Stimulated activated CD8-positive, alpha-beta memory T cell treated with anti-CD3 and anti-CD28 coated beads, Interleukin-15, amount 100 ng/mL, for 4 hours (primary cell): Measurements from ENCODE around the gene STK32B.
"Not testable (repeated sequence)": the region's sequence is repeated elsewhere in the genome, so short reads cannot be mapped to it uniquely, and the experiment has no call there.

Experiments
- DNase-seq, 2 donors: peaks; one replicate each; pipeline ENCODE4 v3.0.0-alpha.2; 2020; ENCODE audit warnings: low read depth in 2 of 2

Gene STK32B

DNA sequence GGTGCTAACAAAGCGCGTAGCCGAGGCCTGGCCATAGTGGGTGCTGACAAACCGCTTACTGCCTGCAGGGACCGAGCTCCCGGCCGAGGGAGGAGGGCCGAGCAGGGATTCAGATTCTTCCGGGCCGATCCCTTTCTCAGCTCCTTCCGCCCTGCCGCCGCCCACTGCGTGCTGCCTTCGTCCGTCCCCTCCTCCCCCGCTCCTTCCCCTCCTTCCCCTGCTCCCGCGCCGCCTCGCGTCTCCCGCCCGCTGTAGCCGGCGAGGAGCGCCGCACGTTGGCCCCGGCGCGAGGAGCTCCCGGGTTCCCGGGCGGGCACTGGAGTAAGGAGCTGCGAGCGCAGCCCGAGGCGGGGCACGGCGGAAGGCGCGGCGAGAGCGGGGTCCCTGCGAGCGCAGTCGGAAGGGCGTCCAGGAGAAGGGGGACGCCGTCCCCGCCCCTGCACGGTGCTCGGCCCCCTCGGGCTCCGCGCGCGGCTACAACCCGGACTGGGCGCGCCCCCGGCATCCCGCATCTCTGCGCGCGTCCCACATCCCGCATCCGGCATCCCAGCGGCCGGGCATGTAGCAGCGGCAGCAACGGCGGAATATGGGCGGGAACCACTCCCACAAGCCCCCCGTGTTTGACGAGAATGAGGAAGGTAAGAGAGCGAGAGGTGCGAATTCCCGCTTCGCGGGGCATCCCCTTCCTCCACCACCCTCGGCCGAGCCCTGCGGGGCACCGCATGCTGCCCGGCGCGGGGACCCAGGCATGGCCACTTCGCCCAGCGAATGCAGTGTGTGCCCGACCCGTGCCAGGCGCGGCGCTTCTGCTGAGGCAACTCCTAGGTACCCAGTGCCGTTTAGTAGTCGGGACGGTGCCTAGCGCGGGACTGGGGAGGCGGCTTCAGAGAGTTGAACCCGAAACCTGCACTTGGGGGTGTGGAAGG lies at the start of gene STK32B:
STK32B (plus strand) TSS at position 203 of the 926 bp plus-strand sequence.
- DNase-seq: no peak

GRCh38 chr4:5001641-5002040 lies 49.6 kb upstream of the STK32B start:
- not testable (repeated sequence) for DNase-seq

- no peak for DNase-seq
These were observed 47.9 kb upstream of the STK32B start for GRCh38 chr4:5003372-5003857.

DNA sequence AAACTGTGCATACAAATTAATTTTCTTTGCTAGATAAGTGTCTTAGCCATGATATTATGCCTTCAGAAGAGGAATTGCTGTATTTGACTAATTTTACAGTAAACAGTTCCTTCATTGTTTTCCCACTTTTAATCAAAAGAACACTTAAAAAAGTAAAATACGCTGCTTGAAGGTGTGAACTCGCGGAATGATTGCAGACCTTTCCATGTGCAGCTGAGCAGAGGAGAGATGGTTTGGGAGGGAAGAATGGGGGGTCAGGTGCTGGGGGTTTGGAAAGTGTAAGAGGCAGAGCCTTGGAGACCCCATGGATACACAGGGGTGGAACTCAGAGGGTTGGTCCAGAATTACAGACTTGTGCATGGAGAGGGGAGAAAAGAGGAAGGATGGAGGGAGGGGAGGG lies 47.4 kb upstream of the STK32B start:
- no peak for DNase-seq

DNA sequence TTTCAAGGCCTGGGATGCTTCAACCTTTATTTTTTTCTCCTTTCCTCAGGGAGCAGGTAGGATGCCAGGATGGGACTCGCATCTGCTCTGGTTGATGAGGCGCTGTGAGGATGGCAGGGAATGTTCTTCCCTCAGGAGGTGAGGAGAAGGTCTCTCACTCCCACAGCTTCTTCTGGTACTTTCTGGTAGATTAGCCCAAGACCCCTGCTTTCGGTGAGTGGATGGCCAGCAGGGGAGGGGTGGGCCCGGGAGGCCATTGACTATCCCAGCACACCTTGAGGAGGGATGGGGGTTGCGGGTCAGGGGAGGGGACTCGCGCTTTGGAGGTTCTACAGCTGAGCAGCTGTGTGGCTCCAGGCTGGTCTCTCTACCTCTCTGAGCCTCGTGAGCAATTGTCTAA lies 46.8 kb upstream of the STK32B start:
- DNase-seq: no peak

DNA sequence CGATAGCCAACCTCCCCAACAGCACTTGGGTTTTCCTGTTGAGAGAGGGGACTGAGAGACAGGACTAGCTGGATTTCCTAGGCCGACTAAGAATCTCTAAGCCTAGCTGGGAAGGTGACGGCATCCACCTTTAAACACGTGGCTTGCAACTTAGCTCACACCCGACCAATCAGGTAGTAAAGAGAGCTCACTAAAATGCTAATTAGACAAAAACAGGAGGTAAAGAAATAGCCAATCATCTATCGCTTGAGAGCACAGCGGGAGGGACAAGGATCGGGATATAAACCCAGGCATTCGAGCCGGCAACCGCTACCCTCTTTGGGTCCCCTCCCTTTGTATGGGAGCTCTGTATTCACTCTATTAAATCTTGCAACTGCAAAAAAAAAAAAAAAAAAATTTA lies 44.3 kb upstream of the STK32B start:
- DNase-seq: not testable (repeated sequence)

DNA sequence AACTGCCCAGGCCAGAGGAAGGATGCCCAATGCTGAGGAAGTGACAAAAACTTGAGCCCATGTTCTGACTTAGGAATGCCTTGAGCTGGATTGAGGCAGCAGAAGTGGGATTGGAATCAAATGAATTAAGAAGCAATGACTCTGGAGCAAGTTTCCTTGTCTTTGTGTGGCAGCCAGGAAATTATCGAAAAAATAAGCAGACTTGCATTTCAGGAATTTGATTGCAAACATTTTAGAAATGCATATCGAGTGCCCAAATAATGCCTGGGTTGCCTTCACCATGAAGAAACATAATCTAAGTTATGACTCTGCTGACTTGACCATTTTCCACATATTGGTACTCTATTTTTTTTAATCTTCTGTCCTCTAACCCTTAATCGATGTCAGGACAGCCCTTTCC lies 41.5 kb upstream of the STK32B start:
- DNase-seq: no peak

DNA sequence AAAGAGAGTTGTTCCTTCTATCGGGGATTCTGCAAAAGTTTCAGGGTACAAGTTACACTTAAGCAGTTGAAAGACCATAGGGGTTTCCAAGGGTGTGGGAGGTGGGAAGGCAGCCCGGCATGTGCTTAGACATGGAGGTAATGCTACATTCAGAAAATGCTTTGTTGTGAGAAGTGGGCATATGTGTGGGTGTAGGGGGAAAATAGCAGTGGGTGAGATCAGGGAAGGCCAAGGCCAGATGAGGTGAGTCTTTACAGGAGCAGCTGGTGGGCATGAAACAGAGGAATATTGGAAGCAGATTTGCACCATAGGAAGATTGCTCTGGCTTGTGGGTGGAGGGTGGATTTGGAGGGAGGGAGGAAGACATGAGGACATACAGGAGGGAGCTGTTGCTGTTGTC lies 40.3 kb upstream of the STK32B start:
- no peak for DNase-seq

DNA sequence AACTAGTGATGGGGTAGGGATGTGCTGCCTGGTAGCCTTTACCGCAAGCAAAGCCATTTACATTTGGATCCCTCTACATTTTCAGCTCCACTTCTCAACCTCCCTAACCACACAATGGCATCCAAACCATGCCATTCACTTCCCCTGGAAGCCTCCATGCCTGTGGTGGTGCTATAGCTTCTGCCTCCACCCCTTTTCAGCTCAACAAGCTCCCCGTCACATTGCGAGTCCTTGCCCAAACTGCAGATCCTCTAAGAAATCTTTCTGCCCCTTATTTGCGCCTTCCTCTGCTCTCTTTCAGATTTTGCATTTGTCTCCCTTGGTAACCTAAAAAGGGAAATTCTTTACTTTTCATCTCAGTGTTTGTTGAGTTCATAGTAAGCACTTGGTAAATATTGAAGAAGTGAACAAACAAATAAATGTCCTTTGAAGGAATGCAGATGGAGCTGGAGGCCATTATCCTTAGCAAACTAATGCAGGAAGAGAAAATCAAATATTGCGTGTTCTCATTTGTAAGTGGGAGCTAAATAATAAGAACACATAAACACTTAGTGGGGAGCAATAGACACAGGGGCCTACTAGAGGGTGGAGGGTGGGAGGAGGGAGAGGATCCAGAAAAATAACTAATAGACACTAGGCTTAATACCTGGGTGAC lies 38.9 kb upstream of the STK32B start:
- DNase-seq: no peak

DNA sequence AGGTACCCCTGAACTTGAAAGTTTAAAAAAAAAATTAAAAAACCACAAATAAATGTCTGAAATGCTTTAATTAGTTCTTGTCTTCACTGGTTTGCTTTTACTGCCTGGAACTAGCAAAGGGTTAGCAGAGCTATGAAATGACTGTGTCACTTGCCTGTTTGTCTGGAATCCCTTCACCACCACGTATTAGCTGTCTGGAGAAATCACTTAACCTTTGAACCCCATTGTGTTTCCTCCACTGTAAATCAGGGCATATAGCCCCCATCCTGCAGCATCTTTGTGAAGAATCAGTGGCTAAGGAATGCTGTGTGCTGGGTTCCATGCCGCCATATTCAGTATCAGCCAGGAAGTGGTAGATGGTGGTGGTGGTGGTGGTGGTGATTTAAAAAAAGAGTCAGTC lies 38.3 kb upstream of the STK32B start:
- DNase-seq: no peak

DNA sequence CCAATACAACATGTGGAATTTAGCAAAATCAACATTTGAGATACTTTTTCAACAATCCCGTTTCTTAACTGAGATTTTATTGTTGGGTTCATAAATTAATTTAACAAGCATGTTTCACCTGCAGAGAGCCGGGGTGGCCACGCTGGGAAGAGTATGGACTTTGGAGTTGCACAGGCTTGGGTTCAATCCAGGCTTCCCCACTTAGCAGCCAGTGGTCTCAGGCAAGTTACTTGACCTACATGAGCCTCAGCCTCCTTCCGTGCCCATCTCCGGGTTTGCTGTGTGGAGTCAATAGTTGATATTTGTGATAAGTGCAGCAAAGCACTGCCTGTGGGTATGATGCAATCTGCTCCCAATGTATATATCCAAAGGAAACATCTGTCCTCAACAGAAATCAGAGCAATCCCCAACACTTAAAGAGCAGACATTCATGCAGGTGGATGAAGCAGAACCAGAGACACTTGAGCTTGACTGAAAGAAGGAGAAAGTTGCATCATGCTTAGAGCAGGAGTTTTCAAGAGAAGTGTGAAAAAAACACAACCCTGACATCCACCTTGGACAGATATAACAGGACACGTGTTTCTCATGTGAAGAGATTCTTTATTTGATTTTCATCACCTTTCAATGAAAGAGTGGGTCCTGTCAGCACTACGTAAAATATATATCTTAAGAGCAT lies 37.1 kb upstream of the STK32B start:
- DNase-seq: no peak

- no peak for DNase-seq
These were observed 33.2 kb upstream of the STK32B start for GRCh38 chr4:5018096-5018495.

GRCh38 chr4:5018603-5019002 lies 32.7 kb upstream of the STK32B start:
- no peak for DNase-seq

- DNase-seq: no peak
These were observed 32.0 kb upstream of the STK32B start, which contains the start of gene CYTL1 for GRCh38 chr4:5019274-5019673. Gene CYTL1 (minus strand): TSS chr4:5019458. CDS start chr4:5019445, 13 bp downstream.

DNA sequence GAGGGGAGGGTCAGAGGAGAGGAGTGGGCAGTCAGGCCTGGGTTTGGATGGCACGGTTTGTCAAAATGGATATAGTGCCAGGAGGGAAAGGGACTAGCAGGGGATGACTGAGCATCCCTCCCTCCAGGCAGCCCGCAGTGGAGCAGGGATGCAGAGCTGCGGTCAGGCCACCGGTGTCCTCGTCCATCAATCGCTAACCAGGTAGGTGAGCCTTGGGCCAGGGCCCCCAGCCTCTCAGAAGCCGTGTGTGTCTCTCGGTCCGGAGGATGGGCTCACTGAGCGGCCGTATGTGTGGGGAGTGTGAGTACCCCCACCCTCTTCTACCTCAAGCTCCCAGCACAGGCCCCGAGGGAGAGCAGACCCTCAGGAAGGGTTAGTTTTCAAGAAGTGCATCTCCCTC lies 31.5 kb upstream of the STK32B start:
- DNase-seq: no peak

GRCh38 chr4:5020341-5020740 lies 30.9 kb upstream of the STK32B start:
- no peak for DNase-seq

DNA sequence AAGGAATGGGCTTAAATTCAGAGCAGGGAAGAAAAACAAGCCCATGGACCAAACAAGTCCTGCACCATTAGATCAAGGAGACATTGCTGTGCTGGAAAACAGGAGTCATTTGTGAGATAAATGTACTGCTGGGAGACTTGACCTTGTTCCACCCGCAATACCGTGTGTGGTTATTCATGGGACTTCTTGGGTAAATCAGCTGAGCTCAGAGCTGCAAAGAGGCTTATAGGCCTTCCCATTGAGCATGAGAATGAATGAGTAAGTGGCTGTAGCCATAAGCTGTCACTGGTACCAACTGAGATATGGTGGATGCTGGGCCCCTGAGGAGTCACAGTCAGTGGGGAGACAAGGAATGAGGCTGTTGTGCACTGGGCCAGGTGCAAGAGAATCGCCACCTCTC lies 29.7 kb upstream of the STK32B start:
- DNase-seq: no peak

DNA sequence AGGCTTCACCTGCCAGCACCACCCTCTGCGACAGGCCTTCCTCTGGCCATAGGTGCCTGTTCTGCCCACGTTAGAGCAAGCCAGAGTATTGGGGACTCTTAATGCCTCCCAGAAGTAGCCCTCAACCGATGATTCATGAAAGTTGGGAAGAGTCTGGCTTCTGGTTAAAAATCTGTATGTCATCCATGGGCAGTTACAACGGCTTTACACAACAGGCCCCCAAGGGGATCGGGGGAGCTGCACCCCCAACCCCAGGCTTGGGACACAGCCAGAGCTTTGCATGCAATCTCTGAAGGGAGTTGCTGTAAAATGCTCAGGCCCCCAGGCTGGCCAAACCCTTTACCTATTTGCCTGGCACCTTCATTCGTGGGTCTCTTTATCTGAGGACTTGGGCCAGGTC lies 26.6 kb upstream of the STK32B start:
- no peak for DNase-seq

- no peak for DNase-seq
These were observed 24.9 kb upstream of the STK32B start for GRCh38 chr4:5026371-5026770.

GRCh38 chr4:5027346-5027745 lies 23.9 kb upstream of the STK32B start:
- no peak for DNase-seq

DNA sequence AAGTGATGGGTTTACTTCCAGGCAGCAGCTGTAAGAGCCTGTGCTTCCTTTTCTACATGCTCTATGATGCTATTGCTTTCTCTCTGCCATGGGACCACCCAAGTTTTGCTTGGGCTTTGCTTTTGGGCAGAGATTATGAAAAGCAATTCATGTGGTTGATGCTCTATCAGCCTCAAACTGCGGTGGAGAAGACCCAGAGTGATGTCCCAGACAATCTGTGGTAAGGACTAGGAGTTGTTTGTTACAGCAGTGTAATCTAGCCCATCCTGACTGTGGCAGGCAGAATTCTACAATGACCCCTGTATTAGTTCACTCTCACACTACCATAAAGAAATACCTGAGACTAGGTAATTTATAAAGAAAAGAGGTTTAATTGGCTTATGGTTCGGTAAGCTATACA lies 22.8 kb upstream of the STK32B start:
- DNase-seq: no peak

GRCh38 chr4:5029447-5029846 lies 21.8 kb upstream of the STK32B start:
- no peak for DNase-seq
